Measurements from ENCODE around the gene TINCR.

The TINCR gene

GRCh38 chr19:5572556-5573286 lies 5.0 kb upstream of the TINCR start:
- Histone ChIP-seq H3K27me3 (ENCODE audit: insufficient read depth, low read length) (peaks cover 5% of the 10 kb centered on the region; the same call in 1 of the 2 replicates), H3K4me3 (ENCODE audit: low read depth, low read length) (no peak overlapping the region), H3K4me1 (ENCODE audit: control insufficient read depth, insufficient read depth, low read length, unreplicated experiment) (no peaks in the 10 kb centered on the region), H3K36me3 (ENCODE audit: insufficient read depth, low read length) (no peaks in the 10 kb centered on the region), H2AFZ (ENCODE audit: low read length, unreplicated experiment) (no peak overlapping the region), H3K79me2 (ENCODE audit: control insufficient read depth, insufficient read depth, low read length, unreplicated experiment) (no peaks in the 10 kb centered on the region), H3K27ac (ENCODE audit: low read depth, low read length) (no peak overlapping the region)

DNA sequence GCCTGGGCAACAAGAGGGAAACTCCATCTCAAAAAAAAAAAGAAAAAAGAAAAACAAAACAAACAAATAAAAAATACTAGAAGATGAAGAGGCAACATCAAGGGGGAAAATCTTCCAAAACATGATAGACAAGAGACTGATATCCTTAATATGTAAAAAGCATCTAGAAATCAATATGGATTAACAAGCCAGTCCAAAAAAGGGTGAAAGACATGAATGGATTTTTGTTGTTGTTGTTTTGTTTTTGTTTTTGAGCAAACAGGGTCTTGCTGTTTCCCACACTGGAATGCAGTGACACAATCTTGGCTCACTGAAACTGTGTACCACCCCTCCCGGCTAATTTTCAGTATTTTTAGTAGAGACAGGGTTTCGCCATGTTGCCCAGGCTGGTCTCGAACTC lies 4.0 kb upstream of the TINCR start:
- Histone ChIP-seq H2AFZ (ENCODE audit: low read length, unreplicated experiment) (no peak overlapping the region), H3K4me3 (ENCODE audit: low read depth, low read length) (no peak overlapping the region), H3K4me1 (ENCODE audit: control insufficient read depth, insufficient read depth, low read length, unreplicated experiment) (no peaks in the 10 kb centered on the region), H3K27me3 (ENCODE audit: insufficient read depth, low read length) (peaks cover 11% of the 10 kb centered on the region), H3K27ac (ENCODE audit: low read depth, low read length) (no peak overlapping the region), H3K36me3 (ENCODE audit: insufficient read depth, low read length) (no peaks in the 10 kb centered on the region), H3K79me2 (ENCODE audit: control insufficient read depth, insufficient read depth, low read length, unreplicated experiment) (no peaks in the 10 kb centered on the region)

DNA sequence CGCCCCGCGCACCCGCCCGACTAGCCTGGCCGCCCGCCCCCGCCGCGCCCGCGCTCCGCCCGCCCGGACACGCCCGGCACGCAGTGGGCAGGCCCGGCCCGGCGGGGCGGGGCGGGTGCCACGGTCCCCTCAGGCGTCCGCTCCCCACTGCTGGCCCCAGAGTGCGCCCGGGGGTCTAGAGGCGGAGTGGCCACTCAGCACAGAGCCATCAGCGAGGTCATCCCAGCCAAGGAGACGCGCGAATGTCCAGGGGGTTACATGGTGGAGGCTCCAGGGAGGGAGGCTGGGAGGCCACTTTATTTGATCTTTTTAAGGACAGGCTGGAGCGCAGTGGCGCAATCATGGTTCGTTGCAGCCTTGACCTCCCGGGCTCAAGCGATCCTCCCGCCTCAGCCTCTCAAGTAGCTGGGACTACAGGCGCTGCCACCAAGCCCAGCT lies 236 bp upstream of the TINCR start:
- Histone ChIP-seq H3K36me3 (ENCODE audit: insufficient read depth, low read length) (no peaks in the 10 kb centered on the region), H3K4me1 (ENCODE audit: control insufficient read depth, insufficient read depth, low read length, unreplicated experiment) (no peaks in the 10 kb centered on the region), H3K27ac (ENCODE audit: low read depth, low read length) (no peak overlapping the region), H2AFZ (ENCODE audit: low read length, unreplicated experiment) (no peak overlapping the region), H3K79me2 (ENCODE audit: control insufficient read depth, insufficient read depth, low read length, unreplicated experiment) (no peaks in the 10 kb centered on the region), H3K4me3 (ENCODE audit: low read depth, low read length) (no peak overlapping the region), H3K27me3 (ENCODE audit: insufficient read depth, low read length) (peaks cover 22% of the 10 kb centered on the region)

- Histone ChIP-seq H3K27ac (ENCODE audit: low read depth, low read length) (no peak overlapping the region), H2AFZ (ENCODE audit: low read length, unreplicated experiment) (no peak overlapping the region), H3K4me1 (ENCODE audit: control insufficient read depth, insufficient read depth, low read length, unreplicated experiment) (no peaks in the 10 kb centered on the region)
Observed at GRCh38 chr19:5564930-5565329, 2.8 kb downstream of the TINCR start.

DNA sequence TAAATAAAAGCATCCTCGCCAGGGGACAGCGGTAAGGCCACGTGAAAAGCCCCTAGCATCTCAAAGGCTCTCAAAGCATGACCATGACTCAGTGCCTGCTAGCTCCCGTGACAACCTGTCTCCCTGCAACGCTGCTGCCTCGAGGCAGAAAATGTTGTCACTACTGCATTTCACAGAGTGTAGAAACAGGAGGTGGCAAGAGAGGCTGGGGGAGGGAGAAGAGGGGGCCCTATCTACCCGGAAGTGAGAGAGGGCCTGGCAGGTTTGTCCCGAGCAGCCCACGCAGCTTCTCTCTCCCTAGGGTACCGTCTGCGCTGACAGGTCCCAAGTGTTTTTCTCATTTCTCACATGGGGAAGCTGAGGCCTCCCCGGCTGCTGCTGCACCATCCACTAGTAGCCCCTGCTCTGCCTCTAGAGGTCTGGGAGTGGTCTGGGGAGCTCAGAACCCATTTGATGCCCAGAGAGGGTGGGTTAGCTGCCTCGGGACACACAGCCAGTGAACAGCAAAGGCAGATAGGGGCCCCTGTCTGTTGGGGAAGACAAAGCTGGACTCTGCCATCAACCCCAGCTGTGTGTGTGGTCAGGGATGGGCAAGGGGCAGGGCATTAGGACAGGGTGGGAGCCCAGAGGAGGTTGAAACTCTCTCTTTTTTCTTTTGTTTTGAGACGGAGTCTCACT lies 3.7 kb downstream of the TINCR start:
- H3K4me1 ChIP-seq (ENCODE audit: control insufficient read depth, insufficient read depth, low read length, unreplicated experiment), result no peaks in the 10 kb centered on the region
- no peaks in the 10 kb centered on the region for H3K36me3 ChIP-seq (ENCODE audit: insufficient read depth, low read length)
- H3K79me2 ChIP-seq (ENCODE audit: control insufficient read depth, insufficient read depth, low read length, unreplicated experiment), result no peaks in the 10 kb centered on the region
- H2AFZ ChIP-seq (ENCODE audit: low read length, unreplicated experiment), result no peak overlapping the region
- H3K27ac ChIP-seq (ENCODE audit: low read depth, low read length), result no peak overlapping the region
- peaks cover 25% of the 10 kb centered on the region for H3K27me3 ChIP-seq (ENCODE audit: insufficient read depth, low read length)
- H3K4me3 ChIP-seq (ENCODE audit: low read depth, low read length), result no peak overlapping the region

More at GRCh38 chr19:5564930-5565329, 2.8 kb downstream of the TINCR start:
- Histone ChIP-seq H3K79me2 (ENCODE audit: control insufficient read depth, insufficient read depth, low read length, unreplicated experiment) (no peaks in the 10 kb centered on the region), H3K36me3 (ENCODE audit: insufficient read depth, low read length) (no peaks in the 10 kb centered on the region), H3K27me3 (ENCODE audit: insufficient read depth, low read length) (peaks cover 25% of the 10 kb centered on the region), H3K4me3 (ENCODE audit: low read depth, low read length) (no peak overlapping the region)

GRCh38 chr19:5563008-5563431 lies 4.7 kb downstream of the TINCR start:
- Histone ChIP-seq H3K4me3 (ENCODE audit: low read depth, low read length) (no peak overlapping the region), H3K79me2 (ENCODE audit: control insufficient read depth, insufficient read depth, low read length, unreplicated experiment) (no peaks in the 10 kb centered on the region), H3K36me3 (ENCODE audit: insufficient read depth, low read length) (no peaks in the 10 kb centered on the region), H3K27ac (ENCODE audit: low read depth, low read length) (no peak overlapping the region), H2AFZ (ENCODE audit: low read length, unreplicated experiment) (no peak overlapping the region), H3K4me1 (ENCODE audit: control insufficient read depth, insufficient read depth, low read length, unreplicated experiment) (no peaks in the 10 kb centered on the region), H3K27me3 (ENCODE audit: insufficient read depth, low read length) (peaks cover 28% of the 10 kb centered on the region)

- Histone ChIP-seq H3K4me1 (ENCODE audit: control insufficient read depth, insufficient read depth, low read length, unreplicated experiment) (no peaks in the 10 kb centered on the region), H3K27me3 (ENCODE audit: insufficient read depth, low read length) (peaks cover 26% of the 10 kb centered on the region), H2AFZ (ENCODE audit: low read length, unreplicated experiment) (no peak overlapping the region), H3K27ac (ENCODE audit: low read depth, low read length) (no peak overlapping the region), H3K36me3 (ENCODE audit: insufficient read depth, low read length) (no peaks in the 10 kb centered on the region), H3K79me2 (ENCODE audit: control insufficient read depth, insufficient read depth, low read length, unreplicated experiment) (no peaks in the 10 kb centered on the region), H3K4me3 (ENCODE audit: low read depth, low read length) (no peak overlapping the region)
Observed at GRCh38 chr19:5562280-5562679, 5.5 kb downstream of the TINCR start.

- no peaks in the 10 kb centered on the region for H3K4me1 ChIP-seq (ENCODE audit: control insufficient read depth, insufficient read depth, low read length, unreplicated experiment)
- H3K27me3 ChIP-seq (ENCODE audit: insufficient read depth, low read length), result peaks cover 19% of the 10 kb centered on the region
- H3K36me3 ChIP-seq (ENCODE audit: insufficient read depth, low read length), result no peaks in the 10 kb centered on the region
- H3K79me2 ChIP-seq (ENCODE audit: control insufficient read depth, insufficient read depth, low read length, unreplicated experiment), result no peaks in the 10 kb centered on the region
- H2AFZ ChIP-seq (ENCODE audit: low read length, unreplicated experiment), result no peak overlapping the region
- H3K4me3 ChIP-seq (ENCODE audit: low read depth, low read length), result no peak overlapping the region
- H3K27ac ChIP-seq (ENCODE audit: low read depth, low read length), result no peak overlapping the region
Observed at GRCh38 chr19:5561559-5561958, 6.2 kb downstream of the TINCR start.

- Histone ChIP-seq H3K27ac (ENCODE audit: low read depth, low read length) (no peak overlapping the region), H3K4me1 (ENCODE audit: control insufficient read depth, insufficient read depth, low read length, unreplicated experiment) (no peaks in the 10 kb centered on the region), H3K27me3 (ENCODE audit: insufficient read depth, low read length) (peaks cover 10% of the 10 kb centered on the region; the same call in 1 of the 2 replicates), H3K4me3 (ENCODE audit: low read depth, low read length) (no peak overlapping the region), H3K36me3 (ENCODE audit: insufficient read depth, low read length) (no peaks in the 10 kb centered on the region), H2AFZ (ENCODE audit: low read length, unreplicated experiment) (no peak overlapping the region), H3K79me2 (ENCODE audit: control insufficient read depth, insufficient read depth, low read length, unreplicated experiment) (no peaks in the 10 kb centered on the region)
Observed at GRCh38 chr19:5560156-5560555, 7.6 kb downstream of the TINCR start.

DNA sequence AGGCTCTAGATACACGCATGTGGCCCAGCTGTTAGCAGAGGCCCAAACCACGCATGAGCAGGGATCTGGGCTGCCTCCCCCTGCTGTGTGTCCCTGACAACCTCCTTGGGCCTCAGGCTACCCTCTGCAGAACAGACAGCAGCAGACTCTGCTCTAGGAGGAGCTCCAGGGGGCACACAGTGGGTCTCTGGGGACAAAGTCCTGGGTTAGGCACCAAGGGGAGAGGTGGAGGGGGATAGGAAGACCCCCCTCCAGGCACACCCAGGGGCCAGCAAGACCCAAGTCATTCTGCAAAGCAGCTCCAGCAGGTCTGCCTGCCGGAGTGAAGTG lies 8.0 kb downstream of the TINCR start:
- Histone ChIP-seq H3K79me2 (ENCODE audit: control insufficient read depth, insufficient read depth, low read length, unreplicated experiment) (no peaks in the 10 kb centered on the region), H3K4me3 (ENCODE audit: low read depth, low read length) (no peak overlapping the region), H3K4me1 (ENCODE audit: control insufficient read depth, insufficient read depth, low read length, unreplicated experiment) (no peaks in the 10 kb centered on the region), H2AFZ (ENCODE audit: low read length, unreplicated experiment) (no peak overlapping the region), H3K27ac (ENCODE audit: low read depth, low read length) (no peak overlapping the region), H3K27me3 (ENCODE audit: insufficient read depth, low read length) (peaks cover 10% of the 10 kb centered on the region; the same call in 1 of the 2 replicates), H3K36me3 (ENCODE audit: insufficient read depth, low read length) (no peaks in the 10 kb centered on the region)

DNA sequence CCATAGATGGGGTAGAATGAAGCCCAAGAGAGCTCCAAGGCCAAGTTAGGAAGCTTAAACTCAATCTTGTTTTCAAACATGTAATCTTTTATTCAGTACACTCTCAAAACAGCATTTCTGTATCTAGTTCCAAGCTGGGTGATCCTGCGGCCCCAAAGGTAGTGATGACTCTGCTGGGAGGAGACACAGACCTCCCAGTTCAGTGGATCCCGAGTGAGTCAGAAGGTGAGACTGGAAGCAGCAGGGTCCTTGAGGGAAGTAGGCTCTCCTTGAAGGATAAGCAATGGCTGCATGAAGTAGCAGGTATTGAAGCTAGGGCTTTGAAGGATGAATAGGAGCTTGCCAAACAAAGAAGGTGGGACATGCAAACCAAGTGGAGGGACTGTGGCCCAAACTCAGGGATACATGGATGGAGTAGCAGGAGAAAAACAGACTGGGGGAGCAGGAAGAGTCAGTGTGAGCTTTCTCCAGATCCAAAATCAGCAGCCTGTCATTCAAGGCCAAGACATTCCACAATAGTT lies 9.6 kb downstream of the TINCR start:
- no peaks in the 10 kb centered on the region for H3K36me3 ChIP-seq (ENCODE audit: insufficient read depth, low read length)
- no peaks in the 10 kb centered on the region for H3K79me2 ChIP-seq (ENCODE audit: control insufficient read depth, insufficient read depth, low read length, unreplicated experiment)
- peaks cover 10% of the 10 kb centered on the region; the same call in 1 of the 2 replicates for H3K27me3 ChIP-seq (ENCODE audit: insufficient read depth, low read length)
- H3K4me3 ChIP-seq (ENCODE audit: low read depth, low read length), result no peak overlapping the region
- H3K27ac ChIP-seq (ENCODE audit: low read depth, low read length), result no peak overlapping the region
- H2AFZ ChIP-seq (ENCODE audit: low read length, unreplicated experiment), result no peak overlapping the region
- no peaks in the 10 kb centered on the region for H3K4me1 ChIP-seq (ENCODE audit: control insufficient read depth, insufficient read depth, low read length, unreplicated experiment)

Data from ACC112 (cell line).